Right lobe of liver (tissue), 4 donors: ENCODE measurements around the gene MSX2.

Source experiments
- CTCF ChIP-seq, 4 donors: fragments of 200-600 bp in 3 of 4; fragments of 450-650 bp in 1 of 4; IDR thresholded peaks; one replicate each; pipeline versions ENCODE4 v1.5.1 to v1.8.0; 2016 to 2022; ENCODE audit warnings: antibody characterized with exemption in 4 of 4, mild to moderate bottlenecking in 2 of 4
- POLR2A ChIP-seq: fragments of 450-650 bp; IDR thresholded peaks from one replicate; pipeline ENCODE4 v1.6.1; 2017; ENCODE audit warnings: antibody characterized with exemption, mild to moderate bottlenecking
- donor health status: DM: no; HTN: no; CAD: no.
- donor health status: DM: no; HTN: no; CAD: no.
- donor health status: DM: no; HTN: yes; CAD: no.

GRCh38 chr5:174725991-174726601 is 1.7 kb downstream of the MSX2 start:
- no peak for TF ChIP-seq POLR2A
- TF ChIP-seq CTCF (IDR thresholded peaks at IDR 0.05), result no peak
